Spleen (tissue), 11 donors: Measurements from ENCODE around the gene MCF2L. TPM values are rescaled to one million over a fixed set of nuclear protein-coding genes. Genes with fewer than 3 reads are reported as not detected.

Experiments used
- DNase-seq: peaks from one replicate; pipeline ENCODE4 v3.0.0-alpha.2; 2020
- H3K27ac ChIP-seq, 8 donors: fragments of 200-600 bp; sonication (generic) in 7 of 8; 1 replicate in 4 of 8; 2 replicates in 4 of 8; pipeline versions ENCODE4 v1.5.0 to v1.8.0; 2016 to 2021; ENCODE audit warnings: inconsistent platforms in 4 of 8, mild to moderate bottlenecking in 4 of 8, moderate library complexity in 1 of 8
- H3K27me3 ChIP-seq, 7 donors: fragments of 200-600 bp; sonication (generic) in 6 of 7; replicated peaks in 1 of 7; 1 replicate in 4 of 7; 2 replicates in 3 of 7; pipeline versions ENCODE4 v1.5.0 to v1.8.0; 2016 to 2021; ENCODE audit warnings: inconsistent platforms in 3 of 7, mild to moderate bottlenecking in 1 of 7
- H3K36me3 ChIP-seq, 6 donors: fragments of 200-600 bp; sonication (generic) in 5 of 6; 1 replicate in 4 of 6; 2 replicates in 2 of 6; pipeline versions ENCODE4 v1.5.0 to v1.8.0; 2016 to 2021; ENCODE audit warnings: inconsistent platforms in 2 of 6
- H3K4me1 ChIP-seq, 6 donors: fragments of 200-600 bp; sonication (generic) in 5 of 6; 1 replicate in 3 of 6; 2 replicates in 3 of 6; pipeline versions ENCODE4 v1.5.0 to v1.8.0; 2016 to 2021; ENCODE audit warnings: inconsistent platforms in 3 of 6
- H3K4me3 ChIP-seq, 8 donors: fragments of 200-600 bp; sonication (generic) in 7 of 8; 1 replicate in 4 of 8; 2 replicates in 4 of 8; pipeline versions ENCODE4 v1.5.0 to v1.8.0; 2016 to 2021; ENCODE audit warnings: inconsistent platforms in 4 of 8, mild to moderate bottlenecking in 4 of 8, moderate library complexity in 2 of 8
- H3K9me3 ChIP-seq, 8 donors: fragments of 200-600 bp; sonication (generic) in 7 of 8; 1 replicate in 4 of 8; 2 replicates in 4 of 8; pipeline versions ENCODE4 v1.5.0 to v1.8.0; 2016 to 2021; ENCODE audit warnings: inconsistent platforms in 4 of 8
- POLR2A ChIP-seq, 3 donors: fragments of 450-650 bp; IDR thresholded peaks; one replicate each; pipeline ENCODE4 v1.5.1; 2017; ENCODE audit warnings: antibody characterized with exemption in 3 of 3, mild to moderate bottlenecking in 1 of 3
- POLR2AphosphoS5 ChIP-seq, 3 donors: sonication (generic); formaldehyde crosslinking; IDR thresholded peaks; one replicate each; pipeline ENCODE4 v1.5.1; 2017; ENCODE audit warnings: antibody characterized with exemption in 3 of 3
- WGBS, 5 donors: extraction: QIAGEN DNeasy Blood & Tissue Kit in 3 of 5; methylation state at CpG; one replicate each; pipeline versions ENCODE4 v1.1.5 to v1.1.7; 2013 to 2018; 5-methylcytosine and 5-hydroxymethylcytosine counted together
- intact Hi-C: fragments of 100-400 bp; cut with DNase I; formaldehyde crosslinking; loops from one replicate; pipeline ENCODE4 v1.15.0; 2023; ENCODE audit warnings: low total_unique reads
- polyA plus RNA-seq, 3 donors: library from polyadenylated mRNA; stranded (reverse); fragments of 200-250 nt; gene quantifications; one replicate each; pipeline ENCODE4 v1.2.1, GENCODE V29; 2013
- total RNA-seq, 7 donors: library from RNA; depleted of rRNA in 3 of 7; stranded (reverse); fragments of >200 nt in 3 of 7; fragmentation: NEBNext Ultra II Directional in 4 of 7; extraction: Animal tissue kit (Norgen Biotek cat#: 25700) in 4 of 7; gene quantifications; one replicate each; pipeline versions ENCODE4 v1.1.0 to v1.2.1, GENCODE V29; 2016 to 2021
- TF ChIP-seq, protein P1 (sequence below), 11 experiments: fragments of 200-600 bp in 7 of 11; fragments of 450-650 bp in 4 of 11; sonication (generic) in 4 of 11; IDR thresholded peaks in 8 of 11; conservative IDR thresholded peaks in 3 of 11; 1 replicate in 7 of 11; 2 replicates in 4 of 11; pipeline versions ENCODE4 v1.4.0 to v1.8.0; 2016 to 2021; ENCODE audit warnings: antibody characterized with exemption in 11 of 11, inconsistent platforms in 4 of 11, mild to moderate bottlenecking in 1 of 11
- donor health status: healthy with polysubstance abuse.
- donor health status: DM: no; HTN: no; CAD: no; lungs with moderate emphysema.
- donor health status: DM: no; HTN: no; CAD: no.
- donor health status: Bipolar disorder and iron deficiency.
- donor health status: healthy.
- donor health status: DM: no; HTN: no; CAD: no.
- donor health status: DM: yes; HTN: yes; CAD: no.

Gene MCF2L
- total and polyA plus RNA-seq, 10 donors = 4.3 to 21.4 (median 13.0) TPM

DNA sequence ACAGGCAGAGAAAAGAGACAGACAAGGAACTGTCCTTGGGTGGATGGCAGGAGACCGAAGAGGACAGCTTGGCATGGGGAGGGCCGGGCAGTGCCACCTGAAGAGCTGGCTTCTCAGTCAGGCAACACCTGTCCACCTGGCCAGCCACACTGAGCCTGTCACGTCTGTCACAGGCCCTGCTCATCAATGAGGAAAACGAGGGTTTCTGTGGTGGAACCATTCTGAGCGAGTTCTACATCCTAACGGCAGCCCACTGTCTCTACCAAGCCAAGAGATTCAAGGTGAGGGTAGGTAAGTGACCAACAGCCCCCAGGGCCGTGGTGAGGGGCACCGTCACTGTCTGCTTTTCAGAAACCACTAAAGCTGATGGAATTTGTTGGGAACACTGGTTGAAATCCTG lies 178.2 kb downstream of the MCF2L start:
- no peak for DNase-seq
- no peak overlapping the region for H3K27ac ChIP-seq
- no peaks in the 10 kb centered on the region for H3K9me3 ChIP-seq
- intact Hi-C loops = no loop called here
- H3K36me3 ChIP-seq = no peaks in the 10 kb centered on the region
- H3K4me1 ChIP-seq = peaks cover 0 to 7% (median 5%) of the 10 kb centered on the region in 6 donors
- TF ChIP-seq, protein P1, sequence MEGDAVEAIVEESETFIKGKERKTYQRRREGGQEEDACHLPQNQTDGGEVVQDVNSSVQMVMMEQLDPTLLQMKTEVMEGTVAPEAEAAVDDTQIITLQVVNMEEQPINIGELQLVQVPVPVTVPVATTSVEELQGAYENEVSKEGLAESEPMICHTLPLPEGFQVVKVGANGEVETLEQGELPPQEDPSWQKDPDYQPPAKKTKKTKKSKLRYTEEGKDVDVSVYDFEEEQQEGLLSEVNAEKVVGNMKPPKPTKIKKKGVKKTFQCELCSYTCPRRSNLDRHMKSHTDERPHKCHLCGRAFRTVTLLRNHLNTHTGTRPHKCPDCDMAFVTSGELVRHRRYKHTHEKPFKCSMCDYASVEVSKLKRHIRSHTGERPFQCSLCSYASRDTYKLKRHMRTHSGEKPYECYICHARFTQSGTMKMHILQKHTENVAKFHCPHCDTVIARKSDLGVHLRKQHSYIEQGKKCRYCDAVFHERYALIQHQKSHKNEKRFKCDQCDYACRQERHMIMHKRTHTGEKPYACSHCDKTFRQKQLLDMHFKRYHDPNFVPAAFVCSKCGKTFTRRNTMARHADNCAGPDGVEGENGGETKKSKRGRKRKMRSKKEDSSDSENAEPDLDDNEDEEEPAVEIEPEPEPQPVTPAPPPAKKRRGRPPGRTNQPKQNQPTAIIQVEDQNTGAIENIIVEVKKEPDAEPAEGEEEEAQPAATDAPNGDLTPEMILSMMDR (IDR thresholded peaks at IDR 0.05 in 8 of 11, conservative IDR thresholded peaks at IDR 0.05 in 3 of 11) = no peak
- TF ChIP-seq POLR2AphosphoS5 (IDR thresholded peaks at IDR 0.05) (no peak), POLR2A (IDR thresholded peaks at IDR 0.05) (no peak)
- no peak overlapping the region for H3K4me3 ChIP-seq
- peaks cover 0 to 39% (median 0%) of the 10 kb centered on the region in 7 donors for H3K27me3 ChIP-seq
- WGBS, 5 donors = 78 to 90% (median 87%) methylated on average over 8 of the region's 8 CpGs

DNA sequence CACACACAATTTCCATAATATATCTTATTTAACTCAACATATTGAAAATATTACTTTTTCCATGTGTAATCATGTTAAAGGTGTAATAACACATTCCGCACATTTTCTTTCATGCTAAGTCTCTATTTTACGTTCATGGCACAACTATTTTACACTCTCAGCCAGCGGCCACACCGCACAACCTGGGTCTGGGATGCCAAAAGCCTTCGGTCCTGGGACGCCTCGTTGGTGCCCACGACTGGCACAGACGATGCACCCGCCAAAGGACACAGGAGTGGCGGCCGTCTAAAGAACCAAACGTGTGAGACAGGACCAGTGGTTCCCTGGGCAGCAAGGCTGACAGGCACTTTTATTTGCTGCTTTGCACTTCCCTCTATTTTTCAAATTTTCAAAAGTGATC lies 179.4 kb downstream of the MCF2L start:
- Histone ChIP-seq H3K27me3 (peaks cover 0 to 51% (median 0%) of the 10 kb centered on the region in 7 donors), H3K4me1 (peaks cover 7 to 19% (median 17%) of the 10 kb centered on the region in 6 donors), H3K9me3 (no peaks in the 10 kb centered on the region), H3K36me3 (no peaks in the 10 kb centered on the region), H3K27ac (no peak overlapping the region), H3K4me3 (no peak overlapping the region)
- TF ChIP-seq, protein P1 (IDR thresholded peaks at IDR 0.05 in 8 of 11, conservative IDR thresholded peaks at IDR 0.05 in 3 of 11) = no peak
- TF ChIP-seq POLR2A (IDR thresholded peaks at IDR 0.05) (no peak), POLR2AphosphoS5 (IDR thresholded peaks at IDR 0.05) (no peak)
- intact Hi-C loops = no loop called here
- WGBS, 5 donors = 91 to 97% (median 94%) methylated on average over 13 of the region's 13 CpGs
- DNase-seq = no peak

DNA sequence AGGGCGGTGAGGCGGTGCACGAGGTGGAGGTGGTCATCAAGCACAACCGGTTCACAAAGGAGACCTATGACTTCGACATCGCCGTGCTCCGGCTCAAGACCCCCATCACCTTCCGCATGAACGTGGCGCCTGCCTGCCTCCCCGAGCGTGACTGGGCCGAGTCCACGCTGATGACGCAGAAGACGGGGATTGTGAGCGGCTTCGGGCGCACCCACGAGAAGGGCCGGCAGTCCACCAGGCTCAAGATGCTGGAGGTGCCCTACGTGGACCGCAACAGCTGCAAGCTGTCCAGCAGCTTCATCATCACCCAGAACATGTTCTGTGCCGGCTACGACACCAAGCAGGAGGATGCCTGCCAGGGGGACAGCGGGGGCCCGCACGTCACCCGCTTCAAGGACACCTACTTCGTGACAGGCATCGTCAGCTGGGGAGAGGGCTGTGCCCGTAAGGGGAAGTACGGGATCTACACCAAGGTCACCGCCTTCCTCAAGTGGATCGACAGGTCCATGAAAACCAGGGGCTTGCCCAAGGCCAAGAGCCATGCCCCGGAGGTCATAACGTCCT lies 180.0 kb downstream of the MCF2L start:
- intact Hi-C loops = no loop called here
- no peak for DNase-seq
- H3K36me3 ChIP-seq = no peaks in the 10 kb centered on the region
- TF ChIP-seq, protein P1 (IDR thresholded peaks at IDR 0.05 in 8 of 11, conservative IDR thresholded peaks at IDR 0.05 in 3 of 11) = no peak
- no peak overlapping the region for H3K4me3 ChIP-seq
- WGBS, 5 donors = 87 to 90% (median 89%) methylated on average over 28 to 38 of the region's 38 CpGs
- no peak overlapping the region for H3K27ac ChIP-seq
- no peaks in the 10 kb centered on the region for H3K9me3 ChIP-seq
- H3K27me3 ChIP-seq = peaks cover 0 to 53% (median 0%) of the 10 kb centered on the region in 7 donors
- peaks cover 7 to 22% (median 19%) of the 10 kb centered on the region in 6 donors for H3K4me1 ChIP-seq

Other genes starting within 250 kb of the MCF2L start
- gene F7, start 136.6 kb downstream of the MCF2L start, total RNA-seq = not detected
- gene F7, start 136.6 kb downstream of the MCF2L start, polyA plus RNA-seq = under 1 TPM in 1 of 3 donors, not detected in 2; 0.03 TPM
- 1 to 10 TPM; 1.6 to 6.4 (median 3.0) TPM for gene F10, start 153.6 kb downstream of the MCF2L start, total RNA-seq
- gene F10, start 153.6 kb downstream of the MCF2L start, polyA plus RNA-seq = 1 to 10 TPM; 1.8 to 4.2 (median 2.0) TPM
- gene PROZ, start 189.4 kb downstream of the MCF2L start, total RNA-seq = not detected
- gene PROZ, start 189.4 kb downstream of the MCF2L start, polyA plus RNA-seq = under 1 TPM in 1 of 3 donors, not detected in 2; 0.11 TPM
- 10 to 100 TPM; 38.4 to 71.0 (median 49.9) TPM for gene PCID2, start 239.5 kb downstream of the MCF2L start, total RNA-seq
- gene PCID2, start 239.5 kb downstream of the MCF2L start, polyA plus RNA-seq = 10 to 100 TPM; 34.3 to 45.6 (median 41.2) TPM
- 10 to 100 TPM; 54.8 to 99.3 (median 70.1) TPM for gene CUL4A, start 240.4 kb downstream of the MCF2L start, total RNA-seq
- 10 to 100 TPM; 24.4 to 35.6 (median 34.7) TPM for gene CUL4A, start 240.4 kb downstream of the MCF2L start, polyA plus RNA-seq